SK-N-SH treated with all-trans-retinoic acid at 6 μM for 48 hours (cell line): Measurements from ENCODE around the gene MTOR.

Experiments
- ATAC-seq: fragments of 200-7000 bp; cut with Tn5 transposase; 3 replicates; pipeline ENCODE4 v1.9.1; 2020; ENCODE audit warnings: mild to moderate bottlenecking, moderate library complexity
- ARNTL ChIP-seq: fragments of 450-650 bp; formaldehyde crosslinking; IDR thresholded peaks from 2 replicates; pipeline ENCODE4 v1.5.0; 2020; ENCODE audit warnings: low read depth, mild to moderate bottlenecking, moderate library complexity, borderline replicate concordance
- BACH2 ChIP-seq: fragments of 250-450 bp; sonication (Bioruptor Pico); IDR thresholded peaks from 2 replicates; pipeline ENCODE4 v1.9.0; 2021; ENCODE audit warnings: mild to moderate bottlenecking, borderline replicate concordance
- CREB5 ChIP-seq: fragments of 250-450 bp; sonication (Bioruptor Pico); IDR thresholded peaks from 2 replicates; pipeline ENCODE4 v1.5.1; 2020; ENCODE audit warnings: low read depth, mild to moderate bottlenecking, moderate library complexity
- CSDC2 ChIP-seq: fragments of 250-450 bp; sonication (Bioruptor Pico); IDR thresholded peaks from 2 replicates; pipeline ENCODE4 v1.5.0; 2020; ENCODE audit warnings: mild to moderate bottlenecking, moderate library complexity
- CSRNP3 ChIP-seq: fragments of 250-450 bp; sonication (Bioruptor Pico); IDR thresholded peaks from 2 replicates; pipeline ENCODE4 v1.5.1; 2021; ENCODE audit warnings: mild to moderate bottlenecking, moderate library complexity
- ESRRG ChIP-seq: fragments of 250-450 bp; sonication (Bioruptor Pico); IDR thresholded peaks from 2 replicates; pipeline ENCODE4 v1.6.1; 2021; ENCODE audit warnings: mild to moderate bottlenecking
- GLIS3 ChIP-seq: fragments of 250-450 bp; sonication (Bioruptor Pico); IDR thresholded peaks from 2 replicates; pipeline ENCODE4 v1.5.0; 2020; ENCODE audit warnings: mild to moderate bottlenecking, moderate library complexity
- OSR1 ChIP-seq: fragments of 250-450 bp; sonication (Bioruptor Pico); IDR thresholded peaks from 2 replicates; pipeline ENCODE4 v1.8.0; 2022; ENCODE audit warnings: moderate library complexity, mild to moderate bottlenecking, inconsistent platforms
- POU6F1 ChIP-seq: fragments of 250-450 bp; sonication (Bioruptor Pico); IDR thresholded peaks from 2 replicates; pipeline ENCODE4 v1.8.0; 2021; ENCODE audit warnings: low read depth, mild to moderate bottlenecking, moderate library complexity, borderline replicate concordance
- PPARA ChIP-seq: fragments of 250-450 bp; sonication (Bioruptor Pico); IDR thresholded peaks from 2 replicates; pipeline ENCODE4 v1.5.0; 2020; ENCODE audit warnings: mild to moderate bottlenecking, borderline replicate concordance
- RARB ChIP-seq: fragments of 250-450 bp; sonication (Bioruptor Pico); IDR thresholded peaks from 2 replicates; pipeline ENCODE4 v1.8.0; 2021; ENCODE audit warnings: mild to moderate bottlenecking, moderate library complexity
- SNAI2 ChIP-seq: fragments of 250-450 bp; sonication (Bioruptor Pico); IDR thresholded peaks from 2 replicates; pipeline ENCODE4 v1.5.0; 2020; ENCODE audit warnings: mild to moderate bottlenecking, moderate library complexity
- TCF4 ChIP-seq: fragments of 250-450 bp; sonication (Bioruptor Pico); IDR thresholded peaks from 2 replicates; pipeline ENCODE4 v1.8.0; 2021; ENCODE audit warnings: mild to moderate bottlenecking, moderate library complexity, borderline replicate concordance
- TOX ChIP-seq: fragments of 250-450 bp; sonication (Bioruptor Pico); IDR thresholded peaks from 2 replicates; pipeline ENCODE4 v1.8.0; 2021; ENCODE audit warnings: mild to moderate bottlenecking, moderate library complexity, borderline replicate concordance
- ZC3H10 ChIP-seq: fragments of 250-450 bp; sonication (Bioruptor Pico); IDR thresholded peaks from 2 replicates; pipeline ENCODE4 v1.5.1; 2021; ENCODE audit warnings: mild to moderate bottlenecking, moderate library complexity
- ZFP3 ChIP-seq: fragments of 250-450 bp; sonication (Bioruptor Pico); IDR thresholded peaks from 2 replicates; pipeline ENCODE4 v1.5.0; 2020; ENCODE audit warnings: mild to moderate bottlenecking, moderate library complexity
- ZFP30 ChIP-seq: fragments of 450-650 bp; formaldehyde crosslinking; IDR thresholded peaks from 2 replicates; pipeline ENCODE4 v1.5.0; 2022; ENCODE audit warnings: mild to moderate bottlenecking, moderate library complexity
- ZNF565 ChIP-seq: fragments of 450-650 bp; formaldehyde crosslinking; conservative IDR thresholded peaks from 2 replicates; pipeline ENCODE4 v1.5.0; 2020; ENCODE audit warnings: low read depth, mild to moderate bottlenecking, moderate library complexity
- ZNF70 ChIP-seq: fragments of 450-650 bp; formaldehyde crosslinking; IDR thresholded peaks from 2 replicates; pipeline ENCODE4 v1.5.0; 2020; ENCODE audit warnings: mild to moderate bottlenecking, moderate library complexity
- ZNF8 ChIP-seq: fragments of 450-650 bp; formaldehyde crosslinking; IDR thresholded peaks from 2 replicates; pipeline ENCODE4 v1.5.0; 2020; ENCODE audit warnings: mild to moderate bottlenecking, moderate library complexity

MTOR gene

GRCh38 chr1:11058595-11059154 lies 203.7 kb downstream of the MTOR start:
- no peak for ATAC-seq

GRCh38 chr1:11058026-11058425 lies 204.3 kb downstream of the MTOR start:
- no peak for ATAC-seq
- no peak for TF ChIP-seq BACH2 (CRISPR knock-in tag)
- no peak for TF ChIP-seq OSR1
- no peak for TF ChIP-seq ZNF8
- TF ChIP-seq ESRRG (CRISPR knock-in tag) = no peak
- no peak for TF ChIP-seq TCF4 (CRISPR knock-in tag)
- no peak for TF ChIP-seq CSDC2 (CRISPR knock-in tag)
- no peak for TF ChIP-seq ZNF70 (CRISPR knock-in tag)
- TF ChIP-seq CREB5 (CRISPR knock-in tag) = no peak
- TF ChIP-seq POU6F1 (CRISPR knock-in tag) = no peak
- TF ChIP-seq ZFP3 (CRISPR knock-in tag) = no peak
- TF ChIP-seq ZC3H10 (CRISPR knock-in tag) = no peak
- no peak for TF ChIP-seq RARB (CRISPR knock-in tag)
- no peak for TF ChIP-seq TOX (CRISPR knock-in tag)

More at GRCh38 chr1:11058595-11059154, 203.7 kb downstream of the MTOR start:
- TF ChIP-seq ARNTL (no peak), ZNF565 (no peak), POU6F1 (CRISPR knock-in tag) (no peak), GLIS3 (CRISPR knock-in tag) (no peak), ZNF70 (CRISPR knock-in tag) (no peak), TOX (CRISPR knock-in tag) (no peak), ESRRG (CRISPR knock-in tag) (no peak)

GRCh38 chr1:11057477-11057876 lies 204.9 kb downstream of the MTOR start:
- ATAC-seq = no peak
- TF ChIP-seq CSRNP3 (CRISPR knock-in tag) = no peak
- no peak for TF ChIP-seq TOX (CRISPR knock-in tag)
- no peak for TF ChIP-seq ZC3H10 (CRISPR knock-in tag)
- no peak for TF ChIP-seq PPARA (CRISPR knock-in tag)
- no peak for TF ChIP-seq ZFP30 (CRISPR knock-in tag)
- no peak for TF ChIP-seq TCF4 (CRISPR knock-in tag)
- TF ChIP-seq SNAI2 (CRISPR knock-in tag) = no peak
- TF ChIP-seq ZFP3 (CRISPR knock-in tag) = no peak
- TF ChIP-seq ZNF70 (CRISPR knock-in tag) = no peak
- TF ChIP-seq BACH2 (CRISPR knock-in tag) = no peak
- no peak for TF ChIP-seq ZNF565
- TF ChIP-seq ZNF8 = no peak
- TF ChIP-seq POU6F1 (CRISPR knock-in tag) = no peak
- no peak for TF ChIP-seq ESRRG (CRISPR knock-in tag)
